22Rv1 (cell line): ENCODE data around the gene ORC2.

Source experiments
- ZFX ChIP-seq: fragments of 450-650 bp; IDR thresholded peaks from 2 replicates; pipeline ENCODE4 v1.6.1; 2017; ENCODE audit warnings: antibody characterized with exemption, borderline replicate concordance
- TF ChIP-seq, protein P1 (sequence below): fragments of 450-650 bp; IDR thresholded peaks from 2 replicates; pipeline ENCODE4 v1.5.1; 2017; ENCODE audit warnings: mild to moderate bottlenecking

DNA sequence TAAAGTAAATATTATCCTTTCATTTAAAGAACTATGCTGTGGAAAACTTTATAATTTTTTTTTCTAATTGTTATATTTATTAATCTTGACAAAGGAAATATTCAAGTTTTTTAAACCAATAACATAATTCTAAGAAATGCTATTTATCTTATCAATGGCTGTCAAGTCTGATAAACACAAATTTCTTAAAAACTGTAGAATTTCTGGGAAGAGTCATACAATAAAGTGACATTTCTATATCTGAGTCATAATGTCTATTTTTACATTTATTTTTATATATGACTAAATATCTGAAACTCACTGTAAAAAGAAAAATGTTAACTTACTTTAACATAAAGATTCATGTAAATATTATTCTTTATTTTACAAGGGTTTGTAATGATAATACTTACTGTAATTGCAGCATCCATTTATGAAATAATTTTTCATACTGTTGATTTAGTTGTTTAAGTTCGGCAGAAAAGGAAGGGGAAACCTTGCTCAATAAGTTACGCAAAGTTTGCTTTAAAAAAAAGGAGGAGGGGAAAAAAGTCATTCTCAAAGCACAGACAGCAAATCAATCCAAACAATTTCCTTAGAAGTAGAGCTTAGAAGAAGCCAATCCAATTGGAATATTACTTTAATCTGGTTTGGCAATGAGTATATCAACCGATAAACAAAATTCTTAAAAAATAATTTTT, 32.4 kb downstream of the ORC2 start:
- TF ChIP-seq, protein P1, sequence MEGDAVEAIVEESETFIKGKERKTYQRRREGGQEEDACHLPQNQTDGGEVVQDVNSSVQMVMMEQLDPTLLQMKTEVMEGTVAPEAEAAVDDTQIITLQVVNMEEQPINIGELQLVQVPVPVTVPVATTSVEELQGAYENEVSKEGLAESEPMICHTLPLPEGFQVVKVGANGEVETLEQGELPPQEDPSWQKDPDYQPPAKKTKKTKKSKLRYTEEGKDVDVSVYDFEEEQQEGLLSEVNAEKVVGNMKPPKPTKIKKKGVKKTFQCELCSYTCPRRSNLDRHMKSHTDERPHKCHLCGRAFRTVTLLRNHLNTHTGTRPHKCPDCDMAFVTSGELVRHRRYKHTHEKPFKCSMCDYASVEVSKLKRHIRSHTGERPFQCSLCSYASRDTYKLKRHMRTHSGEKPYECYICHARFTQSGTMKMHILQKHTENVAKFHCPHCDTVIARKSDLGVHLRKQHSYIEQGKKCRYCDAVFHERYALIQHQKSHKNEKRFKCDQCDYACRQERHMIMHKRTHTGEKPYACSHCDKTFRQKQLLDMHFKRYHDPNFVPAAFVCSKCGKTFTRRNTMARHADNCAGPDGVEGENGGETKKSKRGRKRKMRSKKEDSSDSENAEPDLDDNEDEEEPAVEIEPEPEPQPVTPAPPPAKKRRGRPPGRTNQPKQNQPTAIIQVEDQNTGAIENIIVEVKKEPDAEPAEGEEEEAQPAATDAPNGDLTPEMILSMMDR: no peak
- TF ChIP-seq ZFX: no peak
